ENCODE measurements around the gene GPR42. TPM values are rescaled to one million over a fixed set of nuclear protein-coding genes. Genes with fewer than 3 reads are reported as not detected.

Gene GPR42
- total RNA-seq, result not detected in 2 replicates

GRCh38 chr19:35370722-35371121 is at the start of gene GPR42:
GPR42 (plus strand) TSS chr19:35371068; CDS start chr19:35371360, 292 bp downstream.

GRCh38 chr19:35328851-35329285 is 42.0 kb upstream of the GPR42 start, which contains the start of gene CD22:
CD22 (plus strand) TSS chr19:35329187; CDS start chr19:35332041, 2,854 bp downstream.

GRCh38 chr19:35347171-35347929 is 23.5 kb upstream of the GPR42 start, which contains the start of gene FFAR1:
FFAR1 (plus strand) TSS chr19:35347902; CDS start chr19:35351552, 3,650 bp downstream.

GRCh38 chr19:35357867-35358573 is 12.8 kb upstream of the GPR42 start, which contains the start of gene FFAR3:
FFAR3 (plus strand) TSS chr19:35358460; CDS start chr19:35358891, 431 bp downstream.

Other genes with a start within 250 kb of the GPR42 start
- not detected in 2 replicates for gene LGI4, start 236.0 kb upstream of the GPR42 start, total RNA-seq
- gene FXYD1, start 232.2 kb upstream of the GPR42 start, total RNA-seq, result not detected in 2 replicates
- not detected in 2 replicates for gene FXYD7, start 227.8 kb upstream of the GPR42 start, total RNA-seq
- gene FXYD5, start 216.3 kb upstream of the GPR42 start, total RNA-seq, result 145 and 202 TPM in 2 replicates
- not detected in 2 replicates for gene FAM187B, start 142.3 kb upstream of the GPR42 start, total RNA-seq
- 79.2 and 110 TPM in 2 replicates for gene LSR, start 122.1 kb upstream of the GPR42 start, total RNA-seq
- gene USF2, start 102.1 kb upstream of the GPR42 start, total RNA-seq, result 68.6 and 81.7 TPM in 2 replicates
- gene HAMP, start 88.5 kb upstream of the GPR42 start, total RNA-seq, result not detected in 2 replicates
- gene MAG, start 78.9 kb upstream of the GPR42 start, total RNA-seq, result not detected in 2 replicates
- not detected in 2 replicates for gene CD22, start 41.9 kb upstream of the GPR42 start, total RNA-seq
- gene FFAR1, start 23.2 kb upstream of the GPR42 start, total RNA-seq, result not detected in 2 replicates
- not detected in 2 replicates for gene FFAR3, start 12.6 kb upstream of the GPR42 start, total RNA-seq
- not detected in 2 replicates for gene FFAR2, start 77.2 kb downstream of the GPR42 start, total RNA-seq
- gene KRTDAP, start 119.4 kb downstream of the GPR42 start, total RNA-seq, result 1.4 and 4.2 TPM in 2 replicates
- gene DMKN, start 142.6 kb downstream of the GPR42 start, total RNA-seq, result 317 and 408 TPM in 2 replicates
- gene SBSN, start 157.2 kb downstream of the GPR42 start, total RNA-seq, result 1.1 and 3.4 TPM in 2 replicates
- not detected in 2 replicates for gene GAPDHS, start 162.4 kb downstream of the GPR42 start, total RNA-seq
- 127 and 137 TPM in 2 replicates for gene TMEM147, start 174.6 kb downstream of the GPR42 start, total RNA-seq
- not detected in 2 replicates for gene ATP4A, start 192.6 kb downstream of the GPR42 start, total RNA-seq
- gene PMIS2, start 215.1 kb downstream of the GPR42 start, total RNA-seq, result not detected in 2 replicates
- 11.0 and 13.1 TPM in 2 replicates for gene HAUS5, start 241.7 kb downstream of the GPR42 start, total RNA-seq